ENCODE measurements around the gene CCSER2.

DNA sequence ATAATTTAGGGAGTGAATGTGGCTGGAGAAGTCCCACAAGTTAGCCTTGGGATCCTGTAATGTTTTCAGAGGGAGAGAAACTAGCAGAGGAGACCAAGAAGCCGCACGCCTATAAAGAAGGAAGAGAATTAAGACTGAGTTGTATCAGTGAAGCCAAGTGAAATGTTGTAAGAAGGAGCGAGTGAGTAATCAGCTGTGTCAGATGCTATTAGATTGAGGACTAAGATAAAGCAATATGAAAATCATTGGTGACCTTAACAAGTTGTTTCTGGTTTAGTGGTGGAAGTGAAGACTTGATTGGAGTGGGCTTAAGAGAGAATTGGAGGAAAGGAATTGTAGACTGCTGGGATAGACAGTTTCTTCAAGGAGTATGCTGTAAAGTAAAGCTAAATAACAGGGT is 8.8 kb downstream of the CCSER2 start:
- TF ChIP-seq, protein P1, sequence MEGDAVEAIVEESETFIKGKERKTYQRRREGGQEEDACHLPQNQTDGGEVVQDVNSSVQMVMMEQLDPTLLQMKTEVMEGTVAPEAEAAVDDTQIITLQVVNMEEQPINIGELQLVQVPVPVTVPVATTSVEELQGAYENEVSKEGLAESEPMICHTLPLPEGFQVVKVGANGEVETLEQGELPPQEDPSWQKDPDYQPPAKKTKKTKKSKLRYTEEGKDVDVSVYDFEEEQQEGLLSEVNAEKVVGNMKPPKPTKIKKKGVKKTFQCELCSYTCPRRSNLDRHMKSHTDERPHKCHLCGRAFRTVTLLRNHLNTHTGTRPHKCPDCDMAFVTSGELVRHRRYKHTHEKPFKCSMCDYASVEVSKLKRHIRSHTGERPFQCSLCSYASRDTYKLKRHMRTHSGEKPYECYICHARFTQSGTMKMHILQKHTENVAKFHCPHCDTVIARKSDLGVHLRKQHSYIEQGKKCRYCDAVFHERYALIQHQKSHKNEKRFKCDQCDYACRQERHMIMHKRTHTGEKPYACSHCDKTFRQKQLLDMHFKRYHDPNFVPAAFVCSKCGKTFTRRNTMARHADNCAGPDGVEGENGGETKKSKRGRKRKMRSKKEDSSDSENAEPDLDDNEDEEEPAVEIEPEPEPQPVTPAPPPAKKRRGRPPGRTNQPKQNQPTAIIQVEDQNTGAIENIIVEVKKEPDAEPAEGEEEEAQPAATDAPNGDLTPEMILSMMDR (IDR thresholded peaks at IDR 0.05), result no peak
- no peak for TF ChIP-seq POLR2AphosphoS5 (IDR thresholded peaks at IDR 0.05)
- TF ChIP-seq POLR2A (IDR thresholded peaks at IDR 0.05), result no peak

Measured in breast epithelium (tissue), 3 donors.